ENCODE data around the gene B3GALT5. TPM values are rescaled to one million over a fixed set of nuclear protein-coding genes. Genes with fewer than 3 reads are reported as not detected.

B3GALT5 gene
- total and polyA plus RNA-seq, 2 donors (not counting 1 experiment from before 2014, with no cell fraction given), result not detected

DNA sequence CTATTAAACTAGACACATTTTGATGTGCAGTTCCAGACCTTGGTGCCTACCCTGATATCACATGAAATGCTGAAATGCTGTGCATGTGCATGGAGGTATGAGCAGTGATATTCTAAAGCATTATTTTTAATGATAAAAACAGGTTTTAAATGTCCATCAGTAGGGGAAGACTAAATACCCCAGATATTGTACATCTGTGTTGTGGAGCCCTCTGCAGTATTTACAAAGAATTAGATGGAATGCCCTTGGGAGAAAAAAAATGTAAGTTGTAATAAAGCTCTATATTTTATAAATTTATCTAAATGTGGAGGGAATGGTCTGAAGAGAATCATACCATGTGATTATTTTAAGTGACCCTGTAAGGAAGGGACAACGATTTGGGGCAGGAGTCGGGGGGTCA lies 93.1 kb downstream of the B3GALT5 start:
- Histone ChIP-seq H4K20me1 (ENCODE audit: control insufficient read depth, insufficient read depth, low read length, poor library complexity, severe bottlenecking) (no peaks in the 10 kb centered on the region), H2AFZ (ENCODE audit: insufficient read depth, low read depth, low read length, poor library complexity, severe bottlenecking) (no peak overlapping the region), H3K79me2 (ENCODE audit: control insufficient read depth, insufficient read depth, low read length) (no peaks in the 10 kb centered on the region), H3K4me3 (ENCODE audit: control extremely low read depth in 1 of 5, extremely low read depth in 1 of 5, insufficient read depth in 1 of 5, low read depth in 2 of 5, low read length in 4 of 5) (no peak overlapping the region), H3K4me1 (ENCODE audit: control insufficient read depth in 2 of 2, insufficient read depth in 2 of 2, low read length in 2 of 2) (no peaks in the 10 kb centered on the region), H3K27ac (ENCODE audit: low read length in 2 of 2) (no peak overlapping the region), H3K27me3 (replicated peaks in 1 of 4; ENCODE audit: control extremely low read depth in 1 of 4, control insufficient read depth in 3 of 4, insufficient read depth in 4 of 4, low read length in 3 of 4) (no peaks in the 10 kb centered on the region), H3K36me3 (replicated peaks in 1 of 2; ENCODE audit: control extremely low read depth in 1 of 2, control insufficient read depth in 1 of 2, extremely low read depth in 1 of 2, insufficient read depth in 2 of 2, low read length in 1 of 2) (no peaks in the 10 kb centered on the region), H3K9ac (ENCODE audit: low read length) (no peak overlapping the region), H3K4me2 (replicated peaks; ENCODE audit: low read depth, low read length, poor library complexity, severe bottlenecking) (no peak overlapping the region), H3K9me3 (ENCODE audit: control extremely low read depth in 1 of 3, control insufficient read depth in 2 of 3, insufficient read depth in 1 of 3, low read length in 2 of 3) (peaks cover 0 to 5% (median 0%) of the 10 kb centered on the region in 3 donors)
- Mint-ChIP-seq H3K4me3 (no peak overlapping the region), H3K27ac (no peak overlapping the region), H3K9me3 (ENCODE audit: insufficient read depth) (no peaks in the 10 kb centered on the region), H3K4me1 (no peaks in the 10 kb centered on the region), H3K27me3 (no peaks in the 10 kb centered on the region)
- ATAC-seq (ENCODE audit: low read depth) (no peak), DNase-seq (no peak)
- CTCF ChIA-PET, result no interaction called here
- no peak for TF ChIP-seq CTCF (IDR thresholded peaks at IDR 0.05)
- TF ChIP-seq EZH2 (IDR thresholded peaks at IDR 0.05; ENCODE audit: borderline replicate concordance, insufficient read depth, low read depth, low read length, poor library complexity, severe bottlenecking), result no peak
- 94% methylated on average over 2 of the region's 2 CpGs for WGBS (ENCODE audit: insufficient coverage)
- intact Hi-C loops (cut with micrococcal nuclease), result no loop called here
- POLR2A ChIA-PET, result no interaction called here

GRCh38 chr21:39707316-39707715 lies 94.6 kb downstream of the B3GALT5 start:
- no peak overlapping the region for H3K4me3 Mint-ChIP-seq
- no peak for TF ChIP-seq EZH2 (IDR thresholded peaks at IDR 0.05; ENCODE audit: borderline replicate concordance, insufficient read depth, low read depth, low read length, poor library complexity, severe bottlenecking)
- TF ChIP-seq CTCF (IDR thresholded peaks at IDR 0.05), result no peak
- no peak for DNase-seq
- H3K36me3 ChIP-seq (replicated peaks in 1 of 2; ENCODE audit: control extremely low read depth in 1 of 2, control insufficient read depth in 1 of 2, extremely low read depth in 1 of 2, insufficient read depth in 2 of 2, low read length in 1 of 2), result no peaks in the 10 kb centered on the region
- H3K4me3 ChIP-seq (ENCODE audit: control extremely low read depth in 1 of 5, extremely low read depth in 1 of 5, insufficient read depth in 1 of 5, low read depth in 2 of 5, low read length in 4 of 5), result no peak overlapping the region
- intact Hi-C loops (cut with micrococcal nuclease), result no loop called here
- H3K9me3 Mint-ChIP-seq (ENCODE audit: insufficient read depth), result no peaks in the 10 kb centered on the region
- ChIA-PET CTCF (no interaction called here), POLR2A (no interaction called here)
- no peaks in the 10 kb centered on the region for H3K4me1 ChIP-seq (ENCODE audit: control insufficient read depth in 2 of 2, insufficient read depth in 2 of 2, low read length in 2 of 2)
- WGBS (ENCODE audit: insufficient coverage), result no CpG with 5 or more reads among the region's 1 CpG
- no peak overlapping the region for H3K9ac ChIP-seq (ENCODE audit: low read length)
- H3K4me1 Mint-ChIP-seq, result no peaks in the 10 kb centered on the region
- no peak overlapping the region for H3K4me2 ChIP-seq (replicated peaks; ENCODE audit: low read depth, low read length, poor library complexity, severe bottlenecking)
- peaks cover 0 to 5% (median 0%) of the 10 kb centered on the region in 3 donors for H3K9me3 ChIP-seq (ENCODE audit: control extremely low read depth in 1 of 3, control insufficient read depth in 2 of 3, insufficient read depth in 1 of 3, low read length in 2 of 3)
- no peaks in the 10 kb centered on the region for H3K27me3 ChIP-seq (replicated peaks in 1 of 4; ENCODE audit: control extremely low read depth in 1 of 4, control insufficient read depth in 3 of 4, insufficient read depth in 4 of 4, low read length in 3 of 4)
- H3K27ac Mint-ChIP-seq, result no peak overlapping the region
- no peaks in the 10 kb centered on the region for H4K20me1 ChIP-seq (ENCODE audit: control insufficient read depth, insufficient read depth, low read length, poor library complexity, severe bottlenecking)
- H3K27ac ChIP-seq (ENCODE audit: low read length in 2 of 2), result no peak overlapping the region
- ATAC-seq (ENCODE audit: low read depth), result no peak
- no peak overlapping the region for H2AFZ ChIP-seq (ENCODE audit: insufficient read depth, low read depth, low read length, poor library complexity, severe bottlenecking)
- no peaks in the 10 kb centered on the region for H3K79me2 ChIP-seq (ENCODE audit: control insufficient read depth, insufficient read depth, low read length)
- no peaks in the 10 kb centered on the region for H3K27me3 Mint-ChIP-seq

Measured in B cell (primary cell).